Panc1 (cell line): ENCODE results near the gene SBF2. TPM values are rescaled to one million over a fixed set of nuclear protein-coding genes. Genes with fewer than 3 reads are reported as not detected.

Experiments used
- ATAC-seq: fragments of 200-7000 bp; cut with Tn5 transposase; 2 replicates; pipeline ENCODE4 v1.9.1; 2020; ENCODE audit warnings: mild to moderate bottlenecking, moderate library complexity
- BruUV-seq: library from RNA; stranded (reverse); fragments of 400-500 nt; replicated peaks from 2 replicates; lab custom pipeline; 2021; lab: Mats Ljungman, UMichigan
- CTCF ChIA-PET: fragments of 300-600 bp; sonication (Branson Sonifier 250); formaldehyde crosslinking; loops from one replicate; lab custom pipeline; 2022; ENCODE audit warnings: antibody characterized with exemption; lab: Charles Lee
- POLR2A ChIA-PET: fragments of 300-600 bp; sonication (Branson Sonifier 250); formaldehyde crosslinking; loops from one replicate; lab custom pipeline; 2022; ENCODE audit warnings: antibody characterized with exemption; lab: Charles Lee
- DNase-seq: peaks from one replicate; pipeline ENCODE4 v3.0.0-alpha.2; 2010; ENCODE audit warnings: low read depth, low spot score
- H3K27ac ChIP-seq: 2 replicates; pipeline ENCODE4 v1.5.1; 2011; ENCODE audit warnings: mild to moderate bottlenecking, low read length, inconsistent platforms
- H3K27me3 ChIP-seq: fragments of 200-500 bp; sonication (Bioruptor generic); 2 replicates; pipeline ENCODE4 v1.6.0; 2014; ENCODE audit warnings: low read length, inconsistent platforms; ENCODE audit not compliant: control insufficient read depth, insufficient read depth
- H3K36me3 ChIP-seq: fragments of 200-500 bp; sonication (Bioruptor generic); 2 replicates; pipeline ENCODE4 v1.5.1; 2014; ENCODE audit warnings: inconsistent platforms, mild to moderate bottlenecking, low read length, moderate library complexity; ENCODE audit not compliant: control insufficient read depth, insufficient read depth
- H3K4me1 ChIP-seq: 2 replicates; pipeline ENCODE4 v1.5.1; 2011; ENCODE audit warnings: inconsistent platforms, mild to moderate bottlenecking, low read length, moderate library complexity; ENCODE audit not compliant: control insufficient read depth, insufficient read depth
- H3K4me3 ChIP-seq, 2 experiments: 2 replicates each; pipeline ENCODE4 v1.5.1; 2011 to 2012; ENCODE audit warnings: low read depth in 2 of 2, low read length in 2 of 2, mild to moderate bottlenecking in 2 of 2, inconsistent platforms in 1 of 2, moderate library complexity in 1 of 2
- H3K9me3 ChIP-seq: fragments of 200-500 bp; sonication (Bioruptor generic); 2 replicates; pipeline ENCODE4 v1.5.1; 2014; ENCODE audit warnings: low read depth, mild to moderate bottlenecking, inconsistent platforms, low read length, moderate library complexity; ENCODE audit not compliant: control insufficient read depth, insufficient read depth
- CTCF ChIP-seq: fragments of 450-650 bp; IDR thresholded peaks from 2 replicates; pipeline ENCODE4 v1.5.1; 2017; ENCODE audit warnings: mild to moderate bottlenecking
- POLR2AphosphoS5 ChIP-seq: IDR thresholded peaks from 2 replicates; pipeline ENCODE4 v1.6.1; 2012; ENCODE audit warnings: mild to moderate bottlenecking, low read depth, low read length, moderate library complexity
- REST ChIP-seq, 2 experiments: IDR thresholded peaks; 2 replicates each; pipeline ENCODE4 v1.6.1; 2011 to 2012; ENCODE audit warnings: low read depth in 2 of 2, control low read depth in 1 of 2, low read length in 1 of 2, mild to moderate bottlenecking in 1 of 2, moderate library complexity in 1 of 2; ENCODE audit not compliant: insufficient read depth in 1 of 2
- SIN3A ChIP-seq: IDR thresholded peaks from 2 replicates; pipeline ENCODE4 v1.6.1; 2012; ENCODE audit warnings: low read depth, mild to moderate bottlenecking, low read length, moderate library complexity, borderline replicate concordance; ENCODE audit not compliant: insufficient read depth
- TCF7L2 ChIP-seq: IDR thresholded peaks from 2 replicates; pipeline ENCODE4 v1.6.1; 2011; ENCODE audit warnings: mild to moderate bottlenecking, low read depth, low read length, inconsistent platforms
- in situ Hi-C: cut with HindIII; loops from 2 replicates; pipeline ENCODE4 v1.10.0; 2016; ENCODE audit warnings: low sequenced_read_pairs, low pct_unique_long_range_greater_than_20kb
- intact Hi-C: fragments of 100-400 bp; cut with micrococcal nuclease; formaldehyde crosslinking; loops from one replicate; pipeline ENCODE4 v1.10.0; 2022; ENCODE audit not compliant: unreplicated experiment
- total RNA-seq: library from RNA; stranded (reverse); gene quantifications from one replicate; pipeline ENCODE4 v1.2.1, GENCODE V29; 2021; ENCODE audit not compliant: unreplicated experiment

SBF2 gene
- total RNA-seq, 1 experiment from 2014 or later, result 65.0 TPM

- Histone ChIP-seq H3K36me3 (no peaks in the 10 kb centered on the region; the same call in 1 of the 2 replicates), H3K4me1 (peaks cover 33% of the 10 kb centered on the region), H3K9me3 (no peaks in the 10 kb centered on the region), H3K27me3 (no peaks in the 10 kb centered on the region), H3K27ac (no peak overlapping the region), H3K4me3 (no peak overlapping the region)
- CTCF ChIA-PET, result no interaction called here
- POLR2A ChIA-PET, result interaction anchor here (0.5 to 1.1 kb wide), 5 partner anchors 9 to 555 kb away, joined by 3 to 16 read pairs (median 5); no protein-coding TSS in a partner anchor
- ATAC-seq, result peak; percentile 24
- no TSS peak for BruUV-seq
- intact Hi-C loops (no loop called here), in situ Hi-C loops (no loop called here)
- no peak for DNase-seq
- TF ChIP-seq REST (IDR thresholded peaks at IDR 0.05; ENCODE audit: insufficient read depth in 1 of 2, low read depth in 2 of 2, low read length in 1 of 2), result no peak
- no peak for TF ChIP-seq CTCF
- no peak for TF ChIP-seq SIN3A
- no peak for TF ChIP-seq POLR2AphosphoS5
- TF ChIP-seq TCF7L2, result no peak
Observed at GRCh38 chr11:10287766-10288715, 6.0 kb downstream of the SBF2 start.

- no peaks in the 10 kb centered on the region for H3K9me3 ChIP-seq
- no peaks in the 10 kb centered on the region for H3K27me3 ChIP-seq
- H3K4me1 ChIP-seq, result peaks cover 24% of the 10 kb centered on the region
- H3K4me3 ChIP-seq, result no peak overlapping the region
- in situ Hi-C loops (no loop called here), intact Hi-C loops (no loop called here)
- H3K27ac ChIP-seq, result no peak overlapping the region; the same call in 1 of the 2 replicates
- ATAC-seq (no peak), DNase-seq (no peak)
- ChIA-PET CTCF (no interaction called here), POLR2A (interaction anchor here (0.7 kb wide), 1 partner anchor 21 kb away, joined by 3 read pairs; no protein-coding TSS in a partner anchor)
- no peak for TF ChIP-seq POLR2AphosphoS5
- no peak for TF ChIP-seq TCF7L2
- no peak for TF ChIP-seq CTCF
- no peak for TF ChIP-seq REST (IDR thresholded peaks at IDR 0.05; ENCODE audit: insufficient read depth in 1 of 2, low read depth in 2 of 2, low read length in 1 of 2)
- TF ChIP-seq SIN3A, result no peak
- no peaks in the 10 kb centered on the region for H3K36me3 ChIP-seq
- BruUV-seq, result no TSS peak
Observed at GRCh38 chr11:10287140-10287539, 6.9 kb downstream of the SBF2 start.
